Parathyroid adenoma (tissue), 2 donors: ENCODE data around the gene FBXW4.
"Not testable (repeated sequence)": the region's sequence is repeated elsewhere in the genome, so short reads cannot be mapped to it uniquely, and the experiment has no call there.

Source experiments
- H2AFZ ChIP-seq: fragments of 300-600 bp; sonication (generic); one replicate; pipeline ENCODE4 v1.7.0; 2017; ENCODE audit warnings: antibody characterized with exemption, mild to moderate bottlenecking
- H3K27ac ChIP-seq: fragments of 300-600 bp; sonication (generic); one replicate; pipeline ENCODE4 v1.7.0; 2017
- H3K27me3 ChIP-seq: fragments of 300-600 bp; sonication (generic); one replicate; pipeline ENCODE4 v1.7.0; 2017; ENCODE audit warnings: low read length; ENCODE audit not compliant: control insufficient read depth, insufficient read depth
- H3K36me3 ChIP-seq: fragments of 300-600 bp; sonication (generic); one replicate; pipeline ENCODE4 v1.7.0; 2017; ENCODE audit warnings: low read length; ENCODE audit not compliant: control insufficient read depth, insufficient read depth
- H3K4me1 ChIP-seq: fragments of 300-600 bp; sonication (generic); one replicate; pipeline ENCODE4 v1.7.0; 2017; ENCODE audit warnings: control low read depth
- H3K4me2 ChIP-seq: fragments of 300-600 bp; sonication (generic); one replicate; pipeline ENCODE4 v1.7.0; 2017; ENCODE audit warnings: low read length
- H3K4me3 ChIP-seq: fragments of 300-600 bp; sonication (generic); one replicate; pipeline ENCODE4 v1.7.0; 2017; ENCODE audit warnings: low read depth, low read length
- H3K79me2 ChIP-seq: fragments of 300-600 bp; sonication (generic); one replicate; pipeline ENCODE4 v1.7.0; 2017; ENCODE audit warnings: control low read depth
- H3K9ac ChIP-seq: fragments of 300-600 bp; sonication (generic); one replicate; pipeline ENCODE4 v1.7.0; 2017; ENCODE audit warnings: mild to moderate bottlenecking
- H3K9me3 ChIP-seq: fragments of 300-600 bp; sonication (generic); one replicate; pipeline ENCODE4 v1.7.0; 2017; ENCODE audit warnings: low read length; ENCODE audit not compliant: control insufficient read depth
- TF ChIP-seq, protein P1 (sequence below): fragments of 300-600 bp; sonication (generic); IDR thresholded peaks from one replicate; pipeline ENCODE4 v1.7.0; 2017; ENCODE audit warnings: antibody characterized with exemption, mild to moderate bottlenecking
- donor health status: primary hyperparathyroidism.

The FBXW4 gene

DNA sequence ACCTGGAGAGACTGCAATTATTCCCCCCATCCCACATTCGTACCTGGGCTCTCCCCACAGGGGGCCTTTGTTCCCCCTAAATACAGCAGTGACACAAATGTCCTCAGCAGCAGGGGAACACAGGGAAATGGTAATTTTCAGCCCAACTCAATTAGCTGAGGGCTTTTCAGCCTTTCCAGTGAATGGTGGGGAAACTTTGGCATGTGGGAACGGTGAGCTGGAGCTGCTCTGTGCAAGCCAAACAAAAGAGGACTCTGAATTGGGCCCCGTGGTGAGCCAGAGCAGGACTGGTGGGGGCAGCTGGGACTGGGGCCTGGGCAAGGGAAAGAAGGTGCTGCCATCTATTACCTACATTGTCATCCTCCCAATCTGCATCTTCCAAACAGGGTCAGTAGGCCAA, 51.0 kb downstream of the FBXW4 start:
- Histone ChIP-seq H2AFZ (no peak overlapping the region), H3K9ac (no peak overlapping the region), H3K27ac (no peak overlapping the region), H3K36me3 (no peaks in the 10 kb centered on the region), H3K4me3 (no peak overlapping the region), H3K27me3 (no peaks in the 10 kb centered on the region), H3K9me3 (no peaks in the 10 kb centered on the region), H3K79me2 (peaks cover 36% of the 10 kb centered on the region), H3K4me2 (no peak overlapping the region), H3K4me1 (peaks cover 6% of the 10 kb centered on the region)
- TF ChIP-seq, protein P1, sequence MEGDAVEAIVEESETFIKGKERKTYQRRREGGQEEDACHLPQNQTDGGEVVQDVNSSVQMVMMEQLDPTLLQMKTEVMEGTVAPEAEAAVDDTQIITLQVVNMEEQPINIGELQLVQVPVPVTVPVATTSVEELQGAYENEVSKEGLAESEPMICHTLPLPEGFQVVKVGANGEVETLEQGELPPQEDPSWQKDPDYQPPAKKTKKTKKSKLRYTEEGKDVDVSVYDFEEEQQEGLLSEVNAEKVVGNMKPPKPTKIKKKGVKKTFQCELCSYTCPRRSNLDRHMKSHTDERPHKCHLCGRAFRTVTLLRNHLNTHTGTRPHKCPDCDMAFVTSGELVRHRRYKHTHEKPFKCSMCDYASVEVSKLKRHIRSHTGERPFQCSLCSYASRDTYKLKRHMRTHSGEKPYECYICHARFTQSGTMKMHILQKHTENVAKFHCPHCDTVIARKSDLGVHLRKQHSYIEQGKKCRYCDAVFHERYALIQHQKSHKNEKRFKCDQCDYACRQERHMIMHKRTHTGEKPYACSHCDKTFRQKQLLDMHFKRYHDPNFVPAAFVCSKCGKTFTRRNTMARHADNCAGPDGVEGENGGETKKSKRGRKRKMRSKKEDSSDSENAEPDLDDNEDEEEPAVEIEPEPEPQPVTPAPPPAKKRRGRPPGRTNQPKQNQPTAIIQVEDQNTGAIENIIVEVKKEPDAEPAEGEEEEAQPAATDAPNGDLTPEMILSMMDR = no peak

DNA sequence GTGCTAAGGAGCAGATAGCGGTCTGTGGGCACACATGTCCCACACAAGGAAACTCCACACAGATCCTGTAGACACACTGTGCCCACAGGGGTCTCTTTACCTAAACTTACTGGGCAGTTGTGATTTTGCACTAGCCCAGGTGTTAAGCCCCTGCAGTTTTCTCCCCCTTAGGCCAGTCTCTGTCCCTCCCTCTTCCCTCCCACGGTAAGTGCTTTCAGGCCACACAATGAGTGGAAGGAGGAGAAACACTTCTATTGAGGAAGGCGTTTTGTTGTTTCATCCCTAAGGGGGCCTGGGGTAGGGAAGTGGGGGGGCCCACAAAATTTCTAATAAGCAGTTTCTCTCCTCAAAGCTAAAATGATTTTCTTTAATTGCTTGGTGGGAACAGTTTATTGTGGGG, 51.4 kb downstream of the FBXW4 start:
- Histone ChIP-seq H3K79me2 (peaks cover 36% of the 10 kb centered on the region), H3K36me3 (no peaks in the 10 kb centered on the region), H3K4me2 (no peak overlapping the region), H3K9me3 (no peaks in the 10 kb centered on the region), H2AFZ (no peak overlapping the region), H3K4me1 (peaks cover 3% of the 10 kb centered on the region), H3K27me3 (no peaks in the 10 kb centered on the region), H3K9ac (no peak overlapping the region), H3K4me3 (no peak overlapping the region), H3K27ac (no peak overlapping the region)
- TF ChIP-seq, protein P1 = no peak

DNA sequence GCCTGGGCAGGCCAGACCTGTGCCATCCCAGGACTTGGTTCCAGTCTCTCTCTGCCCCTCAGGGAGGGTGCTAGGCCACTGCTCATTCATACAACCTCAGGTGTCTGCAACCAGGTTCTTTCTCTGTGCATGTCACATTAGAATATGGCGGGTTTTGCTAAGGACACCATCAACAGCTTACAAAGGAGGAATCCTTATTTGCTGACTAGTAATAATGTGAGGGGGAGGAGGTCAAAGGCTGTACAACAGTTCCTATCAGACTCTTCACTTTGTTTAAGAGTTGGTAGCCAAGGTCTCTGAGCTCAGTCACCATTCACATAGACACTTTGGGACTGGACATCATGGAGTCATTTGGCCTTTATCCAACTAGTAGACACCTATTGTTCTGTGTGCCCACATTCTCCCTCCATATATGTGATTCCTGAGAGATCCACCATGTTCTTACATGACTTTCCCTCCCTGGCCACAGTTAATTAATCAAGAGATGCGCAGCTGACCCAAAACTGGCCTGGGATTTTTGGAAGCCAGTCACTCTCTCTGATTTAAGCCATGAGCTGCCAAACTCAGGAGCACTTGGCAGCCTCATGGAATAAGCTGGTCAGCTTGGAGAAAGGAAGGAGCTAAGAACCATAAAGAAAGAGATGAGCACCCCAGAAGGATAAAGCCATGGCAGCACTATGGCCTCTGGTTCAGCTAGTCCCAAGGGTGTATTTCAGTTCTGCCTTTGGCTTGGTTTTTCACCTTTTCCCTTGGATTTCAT, 55.6 kb downstream of the FBXW4 start:
- Histone ChIP-seq H3K36me3 (no peaks in the 10 kb centered on the region), H3K9me3 (no peaks in the 10 kb centered on the region), H3K4me2 (no peak overlapping the region), H3K27ac (no peak overlapping the region), H3K9ac (no peak overlapping the region), H2AFZ (no peak overlapping the region), H3K4me3 (no peak overlapping the region), H3K4me1 (no peaks in the 10 kb centered on the region), H3K79me2 (peaks cover 15% of the 10 kb centered on the region), H3K27me3 (no peaks in the 10 kb centered on the region)
- TF ChIP-seq, protein P1 = no peak

DNA sequence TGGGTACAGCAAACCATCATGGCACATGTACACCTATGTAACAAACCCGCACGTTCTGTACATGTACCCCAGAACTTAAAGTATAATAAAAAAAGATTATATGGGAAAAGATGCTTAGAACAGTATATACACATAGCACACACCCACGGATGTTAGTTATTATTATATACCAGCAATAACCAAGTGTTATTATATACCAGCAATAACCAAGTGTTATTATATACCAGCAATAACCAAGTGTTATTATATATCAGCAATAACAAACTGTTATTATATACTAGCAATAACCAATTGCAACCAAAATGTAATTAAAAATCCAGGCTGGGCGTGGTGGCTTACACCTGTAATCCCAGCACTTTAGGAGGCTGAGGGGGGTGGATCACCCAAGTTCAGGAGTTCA, 61.5 kb downstream of the FBXW4 start:
- H3K36me3 ChIP-seq, H3K4me1 ChIP-seq, H2AFZ ChIP-seq, H3K9ac ChIP-seq, H3K27me3 ChIP-seq, H3K4me3 ChIP-seq, H3K27ac ChIP-seq, H3K9me3 ChIP-seq, H3K4me2 ChIP-seq: not testable (repeated sequence)
- H3K79me2 ChIP-seq = peaks cover 37% of the 10 kb centered on the region

DNA sequence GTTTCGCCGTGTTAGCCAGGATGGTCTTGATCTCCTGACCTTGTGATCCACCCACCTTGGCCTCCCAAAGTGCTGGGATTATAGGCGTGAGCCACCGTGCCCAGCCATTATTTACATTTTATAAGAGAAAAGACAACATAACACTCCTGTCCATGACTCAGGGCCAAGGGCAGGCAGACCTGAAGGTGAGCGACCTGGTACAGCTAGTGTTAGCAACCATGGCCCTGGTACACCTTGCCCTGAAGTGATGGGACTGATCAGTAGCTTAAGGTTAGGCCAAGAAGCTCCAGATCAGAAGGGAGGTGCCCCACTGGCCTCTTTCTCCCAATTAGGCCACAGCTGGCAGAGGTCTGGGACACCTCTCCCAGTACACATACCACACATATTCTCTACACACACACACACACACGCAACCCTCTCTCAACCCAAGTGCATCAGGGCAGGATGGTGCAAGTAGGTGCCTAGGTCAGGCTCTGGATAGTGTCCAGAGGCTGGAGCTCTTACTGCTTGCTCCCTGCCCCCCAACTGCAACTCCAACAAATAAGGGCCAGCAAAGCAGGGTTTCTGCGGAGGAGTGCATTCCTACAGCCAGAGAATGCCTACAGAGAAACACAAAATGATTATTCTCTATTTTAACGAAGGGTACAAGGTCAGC, 63.0 kb downstream of the FBXW4 start:
- H3K4me1 ChIP-seq = no peaks in the 10 kb centered on the region
- no peaks in the 10 kb centered on the region for H3K9me3 ChIP-seq
- no peak overlapping the region for H3K9ac ChIP-seq
- H3K79me2 ChIP-seq = peaks cover 46% of the 10 kb centered on the region
- no peak overlapping the region for H2AFZ ChIP-seq
- H3K36me3 ChIP-seq = no peaks in the 10 kb centered on the region
- no peaks in the 10 kb centered on the region for H3K27me3 ChIP-seq
- no peak overlapping the region for H3K27ac ChIP-seq
- no peak overlapping the region for H3K4me3 ChIP-seq
- TF ChIP-seq, protein P1 = no peak
- no peak overlapping the region for H3K4me2 ChIP-seq
